OCI-LY1 (cell line): Measurements from ENCODE around the gene PIK3R5.
"Not testable (repeated sequence)": the region's sequence is repeated elsewhere in the genome, so short reads cannot be mapped to it uniquely, and the experiment has no call there.

Experiments used
- H2AFZ ChIP-seq: fragments of 200-600 bp; sonication (generic), shearing (Covaris generic); 2 replicates; pipeline ENCODE4 v1.6.0; 2014; ENCODE audit warnings: antibody characterized with exemption, mild to moderate bottlenecking, low read length
- H3F3A ChIP-seq: fragments of 200-600 bp; sonication (generic), shearing (Covaris generic); 2 replicates; pipeline ENCODE4 v1.6.0; 2014; ENCODE audit warnings: mild to moderate bottlenecking, antibody characterized with exemption, low read length, moderate library complexity; ENCODE audit not compliant: insufficient read depth
- H3K27ac ChIP-seq: fragments of 200-600 bp; sonication (generic); 2 replicates; pipeline ENCODE4 v1.5.1; 2014; ENCODE audit warnings: low read length, mixed run types, mild to moderate bottlenecking, low read depth; ENCODE audit not compliant: poor library complexity, severe bottlenecking
- H3K27me3 ChIP-seq: fragments of 200-600 bp; sonication (generic); 2 replicates; pipeline ENCODE4 v1.6.0; 2014; ENCODE audit warnings: antibody characterized with exemption, mild to moderate bottlenecking, low read length, moderate library complexity; ENCODE audit not compliant: insufficient read depth
- H3K36me3 ChIP-seq: fragments of 200-600 bp; sonication (generic); 2 replicates; pipeline ENCODE4 v1.6.1; 2014; ENCODE audit warnings: mild to moderate bottlenecking, antibody characterized with exemption, low read length, moderate library complexity, mixed read lengths; ENCODE audit not compliant: insufficient read depth
- H3K4me1 ChIP-seq: fragments of 200-600 bp; sonication (generic); 2 replicates; pipeline ENCODE4 v1.5.1; 2014; ENCODE audit warnings: mild to moderate bottlenecking, low read length, moderate library complexity; ENCODE audit not compliant: insufficient read depth, severe bottlenecking
- H3K4me2 ChIP-seq: fragments of 200-600 bp; sonication (generic), shearing (Covaris generic); 2 replicates; pipeline ENCODE4 v1.6.1; 2014; ENCODE audit warnings: low read length
- H3K4me3 ChIP-seq: fragments of 200-600 bp; sonication (generic); 2 replicates; pipeline ENCODE4 v1.5.1; 2014; ENCODE audit warnings: low read length, low read depth, mild to moderate bottlenecking, mixed read lengths; ENCODE audit not compliant: poor library complexity, severe bottlenecking
- H3K79me2 ChIP-seq: fragments of 200-600 bp; shearing (Covaris generic); 2 replicates; pipeline ENCODE4 v1.6.1; 2016; ENCODE audit warnings: mixed run types, low read length, mixed read lengths; ENCODE audit not compliant: insufficient read depth
- H3K9ac ChIP-seq: fragments of 200-600 bp; sonication (generic), shearing (Covaris generic); 2 replicates; pipeline ENCODE4 v1.6.1; 2014; ENCODE audit warnings: mild to moderate bottlenecking, low read length, mixed read lengths
- H3K9me2 ChIP-seq: fragments of 200-600 bp; sonication (generic), shearing (Covaris generic); 2 replicates; pipeline ENCODE4 v1.6.1; 2014; ENCODE audit warnings: low read depth, mild to moderate bottlenecking, low read length, mixed read lengths
- H3K9me3 ChIP-seq: fragments of 200-600 bp; shearing (Covaris generic); 2 replicates; pipeline ENCODE4 v1.6.1; 2014; ENCODE audit warnings: low read length, mixed read lengths
- H4K20me1 ChIP-seq: fragments of 200-600 bp; sonication (generic), shearing (Covaris generic); 2 replicates; pipeline ENCODE4 v1.6.0; 2016; ENCODE audit warnings: mild to moderate bottlenecking, low read length; ENCODE audit not compliant: insufficient read depth
- EZH2 ChIP-seq: fragments of 200-600 bp; sonication (generic), shearing (Covaris generic); IDR thresholded peaks from 2 replicates; pipeline ENCODE4 v1.8.0; 2017; ENCODE audit warnings: borderline replicate concordance, mixed run types, mild to moderate bottlenecking, antibody characterized with exemption, low read length, moderate library complexity, mixed read lengths
- TF ChIP-seq, protein P1 (sequence below): fragments of 200-600 bp; sonication (generic), shearing (Covaris generic); IDR thresholded peaks from 2 replicates; pipeline ENCODE4 v1.5.1; 2017; ENCODE audit warnings: mild to moderate bottlenecking, antibody characterized with exemption, low read length, moderate library complexity, mixed read lengths

The PIK3R5 gene

DNA sequence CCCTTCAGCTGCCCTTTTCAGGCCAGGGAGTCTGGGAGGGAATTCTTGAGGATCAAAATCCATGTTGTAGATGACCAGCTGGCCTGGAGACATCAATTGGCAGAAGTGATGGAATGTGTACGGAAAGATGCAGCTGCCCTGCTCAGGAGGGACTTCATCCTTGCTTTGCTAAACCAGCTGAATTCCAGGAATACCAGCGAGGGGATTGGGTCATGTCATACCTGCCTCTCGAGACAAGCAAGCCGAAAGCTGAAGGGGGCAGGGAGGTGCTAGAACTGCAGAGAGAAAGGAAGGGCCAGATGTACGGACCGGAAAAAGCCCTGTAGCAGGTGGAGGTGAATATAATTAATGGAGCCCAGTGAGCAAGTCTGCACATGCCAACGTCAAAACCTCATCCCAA, 30.2 kb upstream of the PIK3R5 start:
- H2AFZ ChIP-seq = no peak overlapping the region
- H3K9ac ChIP-seq = no peak overlapping the region
- H3K4me2 ChIP-seq = no peak overlapping the region
- TF ChIP-seq EZH2 = no peak
- TF ChIP-seq, protein P1, sequence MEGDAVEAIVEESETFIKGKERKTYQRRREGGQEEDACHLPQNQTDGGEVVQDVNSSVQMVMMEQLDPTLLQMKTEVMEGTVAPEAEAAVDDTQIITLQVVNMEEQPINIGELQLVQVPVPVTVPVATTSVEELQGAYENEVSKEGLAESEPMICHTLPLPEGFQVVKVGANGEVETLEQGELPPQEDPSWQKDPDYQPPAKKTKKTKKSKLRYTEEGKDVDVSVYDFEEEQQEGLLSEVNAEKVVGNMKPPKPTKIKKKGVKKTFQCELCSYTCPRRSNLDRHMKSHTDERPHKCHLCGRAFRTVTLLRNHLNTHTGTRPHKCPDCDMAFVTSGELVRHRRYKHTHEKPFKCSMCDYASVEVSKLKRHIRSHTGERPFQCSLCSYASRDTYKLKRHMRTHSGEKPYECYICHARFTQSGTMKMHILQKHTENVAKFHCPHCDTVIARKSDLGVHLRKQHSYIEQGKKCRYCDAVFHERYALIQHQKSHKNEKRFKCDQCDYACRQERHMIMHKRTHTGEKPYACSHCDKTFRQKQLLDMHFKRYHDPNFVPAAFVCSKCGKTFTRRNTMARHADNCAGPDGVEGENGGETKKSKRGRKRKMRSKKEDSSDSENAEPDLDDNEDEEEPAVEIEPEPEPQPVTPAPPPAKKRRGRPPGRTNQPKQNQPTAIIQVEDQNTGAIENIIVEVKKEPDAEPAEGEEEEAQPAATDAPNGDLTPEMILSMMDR = no peak
- no peaks in the 10 kb centered on the region for H3K9me2 ChIP-seq
- no peak overlapping the region for H3K27ac ChIP-seq
- H3K4me3 ChIP-seq = no peak overlapping the region
- no peaks in the 10 kb centered on the region for H4K20me1 ChIP-seq
- no peaks in the 10 kb centered on the region for H3K9me3 ChIP-seq
- H3K79me2 ChIP-seq = no peaks in the 10 kb centered on the region
- no peaks in the 10 kb centered on the region for H3K36me3 ChIP-seq
- no peaks in the 10 kb centered on the region for H3K4me1 ChIP-seq
- no peaks in the 10 kb centered on the region for H3K27me3 ChIP-seq
- H3F3A ChIP-seq = no peaks in the 10 kb centered on the region

DNA sequence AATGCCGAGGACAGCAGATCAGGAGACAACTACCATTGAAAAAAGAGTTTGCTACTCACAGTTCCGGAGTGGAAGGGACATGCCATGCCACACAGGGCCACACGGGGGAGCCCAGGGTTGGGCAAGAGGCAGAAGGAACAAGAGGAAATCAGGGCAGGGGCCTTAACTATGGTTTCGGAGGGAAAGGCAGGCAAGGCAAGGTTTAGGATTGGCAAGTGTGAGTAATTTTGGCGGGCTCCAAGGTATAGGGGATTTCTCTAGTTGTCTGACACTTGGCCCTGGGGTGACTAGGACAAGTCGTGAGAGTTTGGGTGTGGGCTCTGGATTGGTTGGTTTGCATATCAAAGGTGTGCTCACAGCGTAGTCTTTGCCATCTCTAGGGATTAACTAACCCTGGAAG, 28.8 kb upstream of the PIK3R5 start:
- H3K4me3 ChIP-seq = no peak overlapping the region
- no peaks in the 10 kb centered on the region for H3K27me3 ChIP-seq
- H3K9me2 ChIP-seq = no peaks in the 10 kb centered on the region
- no peaks in the 10 kb centered on the region for H3K4me1 ChIP-seq
- H3F3A ChIP-seq = no peaks in the 10 kb centered on the region
- H3K9ac ChIP-seq = no peak overlapping the region
- H3K36me3 ChIP-seq = no peaks in the 10 kb centered on the region
- H3K4me2 ChIP-seq = no peak overlapping the region
- no peaks in the 10 kb centered on the region for H3K79me2 ChIP-seq
- no peaks in the 10 kb centered on the region for H4K20me1 ChIP-seq
- no peak overlapping the region for H2AFZ ChIP-seq
- H3K27ac ChIP-seq = no peak overlapping the region
- H3K9me3 ChIP-seq = no peaks in the 10 kb centered on the region
- no peak for TF ChIP-seq EZH2
- TF ChIP-seq, protein P1 = peak; percentile 78

DNA sequence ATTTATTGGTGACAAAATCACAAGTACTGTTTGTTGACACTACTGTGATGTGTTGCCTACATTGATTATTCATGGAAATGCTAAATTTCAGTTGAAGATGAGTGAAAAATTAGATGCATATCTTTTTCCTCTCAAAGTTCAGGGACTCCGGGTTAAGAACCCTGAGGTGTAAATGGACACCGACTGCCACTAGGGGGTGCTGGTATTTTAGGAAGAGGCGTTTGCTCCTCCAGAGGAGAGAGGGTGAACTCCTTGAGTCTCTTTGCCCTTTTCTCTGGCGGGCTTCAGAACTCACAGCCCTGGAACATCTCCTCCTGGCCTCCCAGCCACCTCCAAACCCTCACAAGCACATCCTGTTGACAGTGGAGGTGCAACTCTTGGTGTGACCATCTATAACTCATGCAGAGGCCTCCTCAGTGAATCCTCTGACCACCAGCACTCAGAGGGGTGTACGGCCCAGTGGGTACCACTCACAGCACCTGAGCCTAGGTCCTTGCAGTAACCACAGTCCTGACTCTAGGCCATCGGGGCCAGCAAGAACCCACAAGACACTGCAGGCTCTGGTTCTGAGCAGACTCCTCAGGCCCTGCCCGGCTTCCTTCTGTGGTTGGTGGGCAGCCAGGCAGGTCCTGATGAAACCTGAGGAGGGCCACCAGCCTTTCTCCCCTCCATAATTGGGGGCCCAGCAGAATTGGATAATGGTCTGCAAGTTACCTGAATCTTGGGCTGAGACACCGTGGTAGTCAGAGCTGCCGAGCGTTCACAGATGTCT, 26.2 kb upstream of the PIK3R5 start:
- no peak overlapping the region for H3K4me2 ChIP-seq
- no peak overlapping the region for H2AFZ ChIP-seq
- H3K4me3 ChIP-seq = no peak overlapping the region
- no peak for TF ChIP-seq EZH2
- TF ChIP-seq, protein P1 = peak; percentile 78
- H3F3A ChIP-seq = no peaks in the 10 kb centered on the region
- no peaks in the 10 kb centered on the region for H3K27me3 ChIP-seq
- no peaks in the 10 kb centered on the region for H3K36me3 ChIP-seq
- H4K20me1 ChIP-seq = no peaks in the 10 kb centered on the region
- no peaks in the 10 kb centered on the region for H3K79me2 ChIP-seq
- no peaks in the 10 kb centered on the region for H3K9me2 ChIP-seq
- H3K27ac ChIP-seq = no peak overlapping the region
- no peaks in the 10 kb centered on the region for H3K9me3 ChIP-seq
- no peak overlapping the region for H3K9ac ChIP-seq
- H3K4me1 ChIP-seq = no peaks in the 10 kb centered on the region

DNA sequence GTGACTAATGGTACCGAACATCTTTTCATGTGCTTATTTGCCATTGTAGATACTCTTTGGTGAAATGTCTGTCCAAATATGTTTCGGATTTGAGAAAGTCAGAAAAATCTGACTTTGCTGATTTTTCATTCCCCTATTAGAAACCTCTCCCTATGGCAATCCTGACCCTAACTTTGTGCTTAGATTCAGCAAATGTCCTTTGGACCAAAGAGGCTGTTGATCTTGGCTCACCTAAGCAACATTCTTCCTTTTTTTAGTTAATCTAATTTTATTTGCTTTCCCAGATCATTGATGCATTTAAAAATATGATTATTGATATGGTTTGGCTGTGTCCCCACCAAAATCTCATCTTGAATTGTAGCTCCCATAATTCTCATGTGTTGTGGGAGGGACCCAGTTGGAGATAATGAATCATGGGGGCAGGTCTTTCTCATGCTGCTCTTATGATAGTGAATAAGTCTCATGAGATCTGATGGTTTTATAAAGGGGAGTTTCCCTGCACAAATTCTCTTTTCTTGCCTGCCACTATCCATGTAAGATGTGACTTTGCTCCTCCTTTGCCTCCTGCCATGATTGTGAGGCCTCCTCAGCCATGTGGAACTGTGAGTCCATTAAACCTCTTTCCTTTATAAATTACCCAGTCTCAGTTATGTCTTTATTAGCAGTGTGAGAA, 22.9 kb upstream of the PIK3R5 start:
- not testable (repeated sequence) for H3K4me2 ChIP-seq, H3K4me1 ChIP-seq, H3K79me2 ChIP-seq, H3K27me3 ChIP-seq, H3K9me2 ChIP-seq, H3F3A ChIP-seq, H3K27ac ChIP-seq, H4K20me1 ChIP-seq, H3K4me3 ChIP-seq, H3K36me3 ChIP-seq, H3K9me3 ChIP-seq, H2AFZ ChIP-seq, H3K9ac ChIP-seq
